ENCODE results near the gene TRIM44.
A peak's percentile ranks its signal among the peaks of the same experiment; 100 is the strongest.

TRIM44 gene

GRCh38 chr11:35658020-35658948, 4.3 kb upstream of the TRIM44 start:
- no CpG with 5 or more reads among the region's 3 CpGs for WGBS (ENCODE audit: extremely low coverage, insufficient coverage, low lambda C conversion rate)
- no peak overlapping the region for H3K18ac ChIP-seq (ENCODE audit: low read length)
- DNase-seq: no peak
- no peak overlapping the region for H3K4ac ChIP-seq (ENCODE audit: low read depth, low read length)
- no peak overlapping the region for H4K5ac ChIP-seq (ENCODE audit: low read length)
- no peak overlapping the region for H3K9ac ChIP-seq (ENCODE audit: low read length)
- H3K4me3 ChIP-seq (ENCODE audit: low read length): no peak overlapping the region
- H3K4me2 ChIP-seq (ENCODE audit: low read length): no peak overlapping the region
- no peak overlapping the region for H3K27ac ChIP-seq (ENCODE audit: low read depth, low read length)
- H3K79me1 ChIP-seq (ENCODE audit: low read length): peaks cover 1% of the 10 kb centered on the region
- peaks cover under 1% of the 10 kb centered on the region for H3K79me2 ChIP-seq (ENCODE audit: control insufficient read depth, insufficient read depth, low read length)
- no peaks in the 10 kb centered on the region for H3K27me3 ChIP-seq (ENCODE audit: insufficient read depth, low read length, poor library complexity)
- H3K56ac ChIP-seq (ENCODE audit: low read length): no peak overlapping the region
- no peak overlapping the region for H3K23ac ChIP-seq (ENCODE audit: low read length)
- no peaks in the 10 kb centered on the region for H3K36me3 ChIP-seq (ENCODE audit: control insufficient read depth, insufficient read depth, low read length)
- H2AK5ac ChIP-seq (ENCODE audit: low read length): no peak overlapping the region
- H2BK15ac ChIP-seq (replicated peaks; ENCODE audit: low read depth): no peak overlapping the region
- no peak overlapping the region for H4K8ac ChIP-seq (ENCODE audit: low read depth, low read length)
- H2BK120ac ChIP-seq (ENCODE audit: low read depth, low read length): no peak overlapping the region
- no peak overlapping the region for H2BK5ac ChIP-seq (ENCODE audit: low read length)
- H3K4me1 ChIP-seq (ENCODE audit: control insufficient read depth, low read depth, low read length): peaks cover 4% of the 10 kb centered on the region

- Histone ChIP-seq H3K4me1 (ENCODE audit: control insufficient read depth, low read depth, low read length) (peaks cover 7% of the 10 kb centered on the region), H4K5ac (ENCODE audit: low read length) (no peak overlapping the region), H3K4me2 (ENCODE audit: low read length) (no peak overlapping the region), H3K56ac (ENCODE audit: low read length) (no peak overlapping the region), H4K8ac (ENCODE audit: low read depth, low read length) (no peak overlapping the region), H3K27ac (ENCODE audit: low read depth, low read length) (no peak overlapping the region), H3K79me1 (ENCODE audit: low read length) (peaks cover 9% of the 10 kb centered on the region), H3K4ac (ENCODE audit: low read depth, low read length) (no peak overlapping the region), H3K79me2 (ENCODE audit: control insufficient read depth, insufficient read depth, low read length) (peaks cover 7% of the 10 kb centered on the region), H2AK5ac (ENCODE audit: low read length) (no peak overlapping the region), H3K27me3 (ENCODE audit: insufficient read depth, low read length, poor library complexity) (no peaks in the 10 kb centered on the region), H2BK120ac (ENCODE audit: low read depth, low read length) (no peak overlapping the region), H2BK5ac (ENCODE audit: low read length) (no peak overlapping the region), H3K36me3 (ENCODE audit: control insufficient read depth, insufficient read depth, low read length) (no peaks in the 10 kb centered on the region), H3K18ac (ENCODE audit: low read length) (no peak overlapping the region), H3K9ac (ENCODE audit: low read length) (no peak overlapping the region), H2BK15ac (replicated peaks; ENCODE audit: low read depth) (no peak overlapping the region), H3K4me3 (ENCODE audit: low read length) (no peak overlapping the region), H3K23ac (ENCODE audit: low read length) (no peak overlapping the region)
- WGBS (ENCODE audit: extremely low coverage, insufficient coverage, low lambda C conversion rate): no CpG with 5 or more reads among the region's 5 CpGs
- no peak for DNase-seq
Measured at GRCh38 chr11:35661534-35661933, 1.0 kb upstream of the TRIM44 start.

- peaks cover 9% of the 10 kb centered on the region for H3K79me1 ChIP-seq (ENCODE audit: low read length)
- no peak overlapping the region for H3K18ac ChIP-seq (ENCODE audit: low read length)
- H3K4me3 ChIP-seq (ENCODE audit: low read length): peak overlapping the region; percentile 20
- no CpG with 5 or more reads among the region's 12 CpGs for WGBS (ENCODE audit: extremely low coverage, insufficient coverage, low lambda C conversion rate)
- H2BK120ac ChIP-seq (ENCODE audit: low read depth, low read length): no peak overlapping the region
- H3K4me2 ChIP-seq (ENCODE audit: low read length): peak overlapping the region; percentile 65
- H3K9ac ChIP-seq (ENCODE audit: low read length): peak overlapping the region; percentile 78
- H4K5ac ChIP-seq (ENCODE audit: low read length): no peak overlapping the region
- no peak overlapping the region for H3K23ac ChIP-seq (ENCODE audit: low read length)
- no peak overlapping the region for H4K8ac ChIP-seq (ENCODE audit: low read depth, low read length)
- peak overlapping the region; percentile 58 for H3K27ac ChIP-seq (ENCODE audit: low read depth, low read length)
- H3K27me3 ChIP-seq (ENCODE audit: insufficient read depth, low read length, poor library complexity): no peaks in the 10 kb centered on the region
- no peak overlapping the region for H3K4ac ChIP-seq (ENCODE audit: low read depth, low read length)
- H3K4me1 ChIP-seq (ENCODE audit: control insufficient read depth, low read depth, low read length): peaks cover 7% of the 10 kb centered on the region
- H2BK5ac ChIP-seq (ENCODE audit: low read length): no peak overlapping the region
- no peak for DNase-seq
- no peak overlapping the region for H2BK15ac ChIP-seq (replicated peaks; ENCODE audit: low read depth)
- peaks cover 7% of the 10 kb centered on the region for H3K79me2 ChIP-seq (ENCODE audit: control insufficient read depth, insufficient read depth, low read length)
- peak overlapping the region; percentile 88 for H3K56ac ChIP-seq (ENCODE audit: low read length)
- no peak overlapping the region for H2AK5ac ChIP-seq (ENCODE audit: low read length)
- no peaks in the 10 kb centered on the region for H3K36me3 ChIP-seq (ENCODE audit: control insufficient read depth, insufficient read depth, low read length)
Measured at GRCh38 chr11:35662061-35662648, 420 bp upstream of the TRIM44 start.

- Histone ChIP-seq H3K4me1 (ENCODE audit: control insufficient read depth, low read depth, low read length) (peaks cover 7% of the 10 kb centered on the region), H3K4ac (ENCODE audit: low read depth, low read length) (no peak overlapping the region), H3K4me3 (ENCODE audit: low read length) (peak overlapping the region; percentile 20), H3K27me3 (ENCODE audit: insufficient read depth, low read length, poor library complexity) (no peaks in the 10 kb centered on the region), H2BK5ac (ENCODE audit: low read length) (no peak overlapping the region), H3K56ac (ENCODE audit: low read length) (peak overlapping the region; percentile 88), H3K79me1 (ENCODE audit: low read length) (peaks cover 9% of the 10 kb centered on the region), H3K27ac (ENCODE audit: low read depth, low read length) (no peak overlapping the region), H3K36me3 (ENCODE audit: control insufficient read depth, insufficient read depth, low read length) (no peaks in the 10 kb centered on the region), H3K4me2 (ENCODE audit: low read length) (peak overlapping the region; percentile 68), H3K23ac (ENCODE audit: low read length) (no peak overlapping the region), H2BK120ac (ENCODE audit: low read depth, low read length) (no peak overlapping the region), H3K79me2 (ENCODE audit: control insufficient read depth, insufficient read depth, low read length) (peaks cover 9% of the 10 kb centered on the region), H2AK5ac (ENCODE audit: low read length) (peak overlapping the region; percentile 77), H2BK15ac (replicated peaks; ENCODE audit: low read depth) (no peak overlapping the region), H4K5ac (ENCODE audit: low read length) (no peak overlapping the region), H3K9ac (ENCODE audit: low read length) (peak overlapping the region; percentile 78), H4K8ac (ENCODE audit: low read depth, low read length) (no peak overlapping the region), H3K18ac (ENCODE audit: low read length) (no peak overlapping the region)
- DNase-seq: no peak
- WGBS (ENCODE audit: extremely low coverage, insufficient coverage, low lambda C conversion rate): no CpG with 5 or more reads among the region's 10 CpGs
Measured at GRCh38 chr11:35663408-35663702, 780 bp downstream of the TRIM44 start.

GRCh38 chr11:35664977-35665441, 2.4 kb downstream of the TRIM44 start:
- H4K8ac ChIP-seq (ENCODE audit: low read depth, low read length): no peak overlapping the region
- H3K18ac ChIP-seq (ENCODE audit: low read length): no peak overlapping the region
- no peak overlapping the region for H3K9ac ChIP-seq (ENCODE audit: low read length)
- DNase-seq: no peak
- no peak overlapping the region for H3K56ac ChIP-seq (ENCODE audit: low read length)
- H3K4me2 ChIP-seq (ENCODE audit: low read length): no peak overlapping the region
- H3K4me3 ChIP-seq (ENCODE audit: low read length): no peak overlapping the region
- H3K4me1 ChIP-seq (ENCODE audit: control insufficient read depth, low read depth, low read length): peaks cover 7% of the 10 kb centered on the region
- no peak overlapping the region for H3K23ac ChIP-seq (ENCODE audit: low read length)
- no peak overlapping the region for H3K4ac ChIP-seq (ENCODE audit: low read depth, low read length)
- H3K79me1 ChIP-seq (ENCODE audit: low read length): peaks cover 9% of the 10 kb centered on the region
- no peak overlapping the region for H4K5ac ChIP-seq (ENCODE audit: low read length)
- no peak overlapping the region for H2BK5ac ChIP-seq (ENCODE audit: low read length)
- no peak overlapping the region for H2BK15ac ChIP-seq (replicated peaks; ENCODE audit: low read depth)
- WGBS (ENCODE audit: extremely low coverage, insufficient coverage, low lambda C conversion rate): no CpG with 5 or more reads among the region's 5 CpGs
- H3K36me3 ChIP-seq (ENCODE audit: control insufficient read depth, insufficient read depth, low read length): no peaks in the 10 kb centered on the region
- no peak overlapping the region for H3K27ac ChIP-seq (ENCODE audit: low read depth, low read length)
- no peaks in the 10 kb centered on the region for H3K27me3 ChIP-seq (ENCODE audit: insufficient read depth, low read length, poor library complexity)
- peaks cover 9% of the 10 kb centered on the region for H3K79me2 ChIP-seq (ENCODE audit: control insufficient read depth, insufficient read depth, low read length)
- H2AK5ac ChIP-seq (ENCODE audit: low read length): no peak overlapping the region
- no peak overlapping the region for H2BK120ac ChIP-seq (ENCODE audit: low read depth, low read length)
